H1 (cell line): ENCODE results near the gene UBE2L6. TPM values are rescaled to one million over a fixed set of nuclear protein-coding genes. Genes with fewer than 3 reads are reported as not detected.

ENCODE experiments used
- CTCF ChIA-PET: fragments of 300-600 bp; sonication (Branson Sonifier 250); formaldehyde crosslinking; loops from one replicate; lab custom pipeline; 2021; ENCODE audit not compliant: partially characterized antibody; lab: Charles Lee
- POLR2A ChIA-PET: fragments of 300-600 bp; sonication (Branson Sonifier 250); formaldehyde crosslinking; loops from one replicate; lab custom pipeline; 2021; ENCODE audit warnings: inconsistent platforms; ENCODE audit not compliant: partially characterized antibody; lab: Charles Lee
- DNase-seq, 2 experiments: peaks; one replicate each; pipeline versions ENCODE4 v3.0.0 to v3.0.0-alpha.2; 2010 to 2022; ENCODE audit warnings: low spot score in 2 of 2, low read depth in 1 of 2, mixed read lengths in 1 of 2
- FAIRE-seq: peaks from 2 replicates; lab custom pipeline; 2011; peaks lifted over from hg19 to GRCh38; lab: Jason Lieb, UNC
- H2AFZ ChIP-seq: 2 replicates; pipeline ENCODE4 v1.8.1; 2012; ENCODE audit warnings: low read length, inconsistent platforms
- H2AK5ac ChIP-seq: 2 replicates; pipeline ENCODE4 v1.6.1; 2013; ENCODE audit warnings: low read depth, low read length
- H2BK120ac ChIP-seq: replicated peaks from 2 replicates; pipeline ENCODE3; 2013; ENCODE audit warnings: low read depth, low read length, inconsistent platforms
- H2BK12ac ChIP-seq: 2 replicates; pipeline ENCODE4 v1.6.1; 2013; ENCODE audit warnings: low read depth, low read length
- H2BK15ac ChIP-seq: 2 replicates; pipeline ENCODE4 v1.6.1; 2013; ENCODE audit warnings: low read length
- H2BK20ac ChIP-seq: 2 replicates; pipeline ENCODE4 v1.6.1; 2013; ENCODE audit warnings: low read length
- H2BK5ac ChIP-seq: 2 replicates; pipeline ENCODE4 v1.6.1; 2013; ENCODE audit warnings: low read depth, low read length
- H3K14ac ChIP-seq: 2 replicates; pipeline ENCODE4 v1.6.1; 2013; ENCODE audit warnings: inconsistent platforms; ENCODE audit not compliant: insufficient read length
- H3K18ac ChIP-seq: 2 replicates; pipeline ENCODE4 v1.6.1; 2013; ENCODE audit warnings: low read length; ENCODE audit errors: extremely low read depth
- H3K23ac ChIP-seq: 2 replicates; pipeline ENCODE4 v1.6.1; 2013; ENCODE audit warnings: inconsistent platforms; ENCODE audit not compliant: insufficient read length
- H3K23me2 ChIP-seq: 2 replicates; pipeline ENCODE4 v1.6.1; 2013; ENCODE audit warnings: low read depth, low read length
- H3K27ac ChIP-seq: 2 replicates; pipeline ENCODE4 v1.6.1; 2011; ENCODE audit warnings: low read depth, low read length, inconsistent platforms
- H3K27me3 ChIP-seq, 4 experiments: replicated peaks in 1 of 4; 1 replicate in 1 of 4; 2 replicates in 3 of 4; pipeline versions ENCODE4 v1.6.1 to v1.8.1; 2011 to 2013; ENCODE audit warnings: low read length in 3 of 4, mild to moderate bottlenecking in 3 of 4, inconsistent platforms in 2 of 4, mixed read lengths in 2 of 4, moderate library complexity in 1 of 4; ENCODE audit not compliant: control insufficient read depth in 3 of 4, insufficient read depth in 3 of 4; ENCODE audit errors: extremely low read depth in 1 of 4
- H3K36me3 ChIP-seq, 4 experiments: 2 replicates each; pipeline versions ENCODE4 v1.6.1 to v1.8.1; 2011 to 2013; ENCODE audit warnings: mild to moderate bottlenecking in 4 of 4, low read length in 3 of 4, moderate library complexity in 2 of 4, control low read depth in 1 of 4, inconsistent platforms in 1 of 4; ENCODE audit not compliant: insufficient read depth in 4 of 4, control insufficient read depth in 2 of 4
- H3K4ac ChIP-seq: replicated peaks from 2 replicates; pipeline ENCODE3; 2013; ENCODE audit warnings: low read length, low read depth, mixed read lengths, inconsistent platforms; ENCODE audit not compliant: insufficient read length
- H3K4me1 ChIP-seq, 4 experiments: replicated peaks in 1 of 4; 1 replicate in 1 of 4; 2 replicates in 3 of 4; pipeline versions ENCODE4 v1.6.1 to v1.8.1; 2011 to 2013; ENCODE audit warnings: low read length in 3 of 4, inconsistent platforms in 2 of 4, mixed read lengths in 1 of 4; ENCODE audit not compliant: insufficient read depth in 4 of 4, control insufficient read depth in 3 of 4
- H3K4me2 ChIP-seq, 2 experiments: 2 replicates each; pipeline versions ENCODE4 v1.6.1 to v1.8.1; 2011 to 2013; ENCODE audit warnings: low read depth in 2 of 2, low read length in 2 of 2, control low read depth in 1 of 2, inconsistent platforms in 1 of 2, mild to moderate bottlenecking in 1 of 2; ENCODE audit not compliant: insufficient read depth in 1 of 2
- H3K4me3 ChIP-seq, 4 experiments: fragments of 200-600, 300-600 bp in 1 of 4; sonication (generic), shearing (Covaris generic), sonication (Bioruptor Twin) in 1 of 4; 2 replicates each; pipeline versions ENCODE4 v1.5.1 to v1.8.1; 2011 to 2016; ENCODE audit warnings: low read length in 4 of 4, low read depth in 3 of 4, control low read depth in 2 of 4, inconsistent platforms in 2 of 4, mild to moderate bottlenecking in 2 of 4, mixed read lengths in 1 of 4, moderate library complexity in 1 of 4; ENCODE audit not compliant: insufficient read depth in 2 of 4; ENCODE audit errors: extremely low read depth in 1 of 4
- H3K56ac ChIP-seq: replicated peaks from 2 replicates; pipeline ENCODE3; 2013; ENCODE audit warnings: low read depth, mild to moderate bottlenecking, mixed read lengths, low read length, inconsistent platforms; ENCODE audit not compliant: insufficient read length
- H3K79me1 ChIP-seq: 2 replicates; pipeline ENCODE4 v1.6.1; 2013; ENCODE audit warnings: low read depth, low read length, control low read depth
- H3K79me2 ChIP-seq, 2 experiments: 2 replicates each; pipeline versions ENCODE4 v1.6.1 to v1.8.1; 2012 to 2013; ENCODE audit warnings: low read length in 2 of 2, mild to moderate bottlenecking in 2 of 2, inconsistent platforms in 1 of 2; ENCODE audit not compliant: insufficient read depth in 2 of 2, control insufficient read depth in 1 of 2
- H3K9ac ChIP-seq, 4 experiments: replicated peaks in 1 of 4; 1 replicate in 1 of 4; 2 replicates in 3 of 4; pipeline versions ENCODE4 v1.6.1 to v1.8.1; 2011 to 2013; ENCODE audit warnings: low read depth in 3 of 4, low read length in 3 of 4, control low read depth in 2 of 4, mild to moderate bottlenecking in 2 of 4, moderate library complexity in 2 of 4, inconsistent platforms in 1 of 4; ENCODE audit errors: extremely low read depth in 1 of 4
- H3K9me3 ChIP-seq, 2 experiments: 2 replicates each; pipeline versions ENCODE4 v1.6.1 to v1.8.1; 2012 to 2013; ENCODE audit warnings: mild to moderate bottlenecking in 2 of 2, moderate library complexity in 2 of 2, control low read depth in 1 of 2, inconsistent platforms in 1 of 2, low read depth in 1 of 2, low read length in 1 of 2, mixed read lengths in 1 of 2; ENCODE audit not compliant: insufficient read depth in 2 of 2
- H4K20me1 ChIP-seq, 2 experiments: replicated peaks in 1 of 2; 2 replicates each; pipeline versions ENCODE3 to v1.8.1; 2011 to 2013; ENCODE audit warnings: inconsistent platforms in 2 of 2, low read length in 2 of 2, mild to moderate bottlenecking in 1 of 2; ENCODE audit not compliant: insufficient read depth in 2 of 2, control insufficient read depth in 1 of 2
- H4K5ac ChIP-seq: 2 replicates; pipeline ENCODE4 v1.6.1; 2013; ENCODE audit warnings: low read length, low read depth, mixed read lengths, inconsistent platforms; ENCODE audit not compliant: insufficient read length
- H4K8ac ChIP-seq: 2 replicates; pipeline ENCODE4 v1.8.0; 2013; ENCODE audit warnings: mild to moderate bottlenecking, moderate library complexity, low read length, inconsistent platforms; ENCODE audit not compliant: insufficient read depth; ENCODE audit errors: extremely low read depth
- H4K91ac ChIP-seq: replicated peaks from 2 replicates; pipeline ENCODE3; 2013; ENCODE audit warnings: low read length, mixed read lengths, inconsistent platforms; ENCODE audit not compliant: insufficient read length
- BCL11A ChIP-seq, 2 experiments: IDR thresholded peaks; one replicate each; pipeline ENCODE4 v1.6.1; 2011; ENCODE audit warnings: low read depth in 2 of 2, low read length in 2 of 2, mild to moderate bottlenecking in 2 of 2
- SP2 ChIP-seq: IDR thresholded peaks from 2 replicates; pipeline ENCODE4 v1.6.1; 2012; ENCODE audit warnings: mild to moderate bottlenecking, low read length, inconsistent platforms
- SRF ChIP-seq: IDR thresholded peaks from 2 replicates; pipeline ENCODE4 v1.6.1; 2011; ENCODE audit warnings: mild to moderate bottlenecking, low read depth, low read length, moderate library complexity
- WGBS, 2 experiments: shearing (Covaris generic) in 1 of 2; methylation state at CpG; one replicate each; pipeline versions ENCODE4 v1.1.6 to v1.1.7; 2013 to 2015; ENCODE audit warnings: low lambda C conversion rate in 2 of 2, mixed read lengths in 2 of 2, inconsistent platforms in 1 of 2, low coverage in 1 of 2, missing lambda C conversion rate in 1 of 2; ENCODE audit not compliant: insufficient replicate concordance in 2 of 2, insufficient coverage in 1 of 2, insufficient read length in 1 of 2; ENCODE audit errors: extremely low coverage in 1 of 2, missing lambda C conversion rate in 1 of 2; 5-methylcytosine and 5-hydroxymethylcytosine counted together
- polyA plus RNA-seq, 7 experiments: library from polyadenylated mRNA; depleted of rRNA in 3 of 7; stranded (reverse) in 5 of 7; unstranded in 2 of 7; fragments of >200 nt in 5 of 7; fragments of 200-250 nt in 2 of 7; gene quantifications; 1 replicate in 5 of 7; 2 replicates in 1 of 7; 4 replicates in 1 of 7; pipeline versions ENCODE4 v1.2.1 to v1.2.3, GENCODE V29; 2011 to 2013; ENCODE audit warnings: missing spikeins in 2 of 7, mixed read lengths in 2 of 7
- total RNA-seq: library from RNA; stranded (reverse); fragmentation: NEBNext Ultra II Directional; extraction: Animal tissue kit (Norgen Biotek cat#: 25700); gene quantifications from 2 replicates; pipeline ENCODE4 v1.2.1, GENCODE V29; 2021

The UBE2L6 gene
- total and polyA plus RNA-seq, 2 of the 8 experiments (the other 6 are each of a cell fraction or from before 2014, with no cell fraction given), result 67.8 to 89.2 TPM

DNA sequence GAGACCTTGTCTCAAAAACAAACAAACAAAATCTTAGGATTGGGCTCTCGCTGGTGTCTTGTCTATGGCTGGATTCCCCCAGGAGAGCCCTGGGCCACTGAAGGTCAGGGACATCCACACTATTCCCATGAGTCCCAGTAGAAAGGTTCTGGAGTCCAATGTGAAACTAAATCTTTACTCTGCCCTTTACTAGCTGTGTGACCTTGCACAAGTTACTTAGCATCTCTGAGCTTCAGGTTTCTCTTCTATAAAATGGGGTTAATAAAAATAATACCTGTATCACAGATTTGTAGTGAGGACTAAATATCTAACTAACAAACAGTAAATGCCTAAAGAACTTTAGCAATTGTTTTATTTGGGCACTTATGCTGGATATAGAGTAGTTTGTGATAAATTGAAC is 61.0 kb downstream of the UBE2L6 start:
- ChIA-PET POLR2A (interaction anchor here (1.2 to 3.0 kb wide), 4 partner anchors 9 to 181 kb away, joined by 3 to 26 read pairs (median 6); partner anchors contain the start of genes SLC43A1 and TNKS1BP1), CTCF (interaction anchor here (1.4 to 33.7 kb wide), 5 partner anchors 14 to 154 kb away, joined by 3 to 1146 read pairs (median 11); partner anchors contain the start of genes SLC43A1, SMTNL1 and TIMM10)
- H2BK5ac ChIP-seq, result no peak overlapping the region
- H4K91ac ChIP-seq, result no peak overlapping the region
- H3K79me1 ChIP-seq, result peaks cover 2% of the 10 kb centered on the region; the same call in 1 of the 2 replicates
- H2BK12ac ChIP-seq, result no peak overlapping the region
- H3K9me3 ChIP-seq, result no peaks in the 10 kb centered on the region
- no peaks in the 10 kb centered on the region for H4K20me1 ChIP-seq
- H3K36me3 ChIP-seq, result no peaks in the 10 kb centered on the region
- no peak overlapping the region for H4K5ac ChIP-seq
- H3K9ac ChIP-seq, result no peak overlapping the region
- no peak overlapping the region for H2AFZ ChIP-seq
- no peaks in the 10 kb centered on the region for H3K27me3 ChIP-seq
- H2BK20ac ChIP-seq, result no peak overlapping the region
- FAIRE-seq, result no peak
- no peak overlapping the region for H3K4ac ChIP-seq
- H3K23ac ChIP-seq, result no peak overlapping the region
- no peak overlapping the region for H2BK15ac ChIP-seq
- H2BK120ac ChIP-seq, result no peak overlapping the region
- no peak overlapping the region for H3K4me2 ChIP-seq
- no peak for DNase-seq
- H4K8ac ChIP-seq, result no peak overlapping the region
- H2AK5ac ChIP-seq, result no peak overlapping the region
- 100% methylated on average over 1 of the region's 1 CpG; no CpG with 5 or more reads in 1 of the 2 experiments for WGBS, 2 experiments
- H3K4me1 ChIP-seq, result peaks cover 0 to 2% (median 0%) of the 10 kb centered on the region in 4 experiments; a peak in 2 of 7 replicates
- H3K79me2 ChIP-seq, result peaks cover 0 to 15% of the 10 kb centered on the region in 2 experiments; a peak in 2 of 4 replicates
- H3K18ac ChIP-seq, result no peak overlapping the region
- no peak overlapping the region for H3K4me3 ChIP-seq
- H3K14ac ChIP-seq, result no peak overlapping the region
- H3K56ac ChIP-seq, result no peak overlapping the region
- no peaks in the 10 kb centered on the region for H3K23me2 ChIP-seq
- no peak overlapping the region for H3K27ac ChIP-seq
- TF ChIP-seq BCL11A (IDR thresholded peaks at IDR 0.05; ENCODE audit: low read depth in 2 of 2, low read length in 2 of 2) (no peak), SP2 (no peak), SRF (no peak)
